Erythroblast (primary cell): ENCODE measurements around the gene D2HGDH.

Source experiments
- GATA1 ChIP-seq: IDR thresholded peaks from 2 replicates; pipeline ENCODE4 v1.6.1; 2011; ENCODE audit warnings: low read depth, mild to moderate bottlenecking, control low read depth, low read length, moderate library complexity
- POLR2A ChIP-seq: IDR thresholded peaks from 2 replicates; pipeline ENCODE4 v1.6.1; 2011; ENCODE audit warnings: mild to moderate bottlenecking, low read length

DNA sequence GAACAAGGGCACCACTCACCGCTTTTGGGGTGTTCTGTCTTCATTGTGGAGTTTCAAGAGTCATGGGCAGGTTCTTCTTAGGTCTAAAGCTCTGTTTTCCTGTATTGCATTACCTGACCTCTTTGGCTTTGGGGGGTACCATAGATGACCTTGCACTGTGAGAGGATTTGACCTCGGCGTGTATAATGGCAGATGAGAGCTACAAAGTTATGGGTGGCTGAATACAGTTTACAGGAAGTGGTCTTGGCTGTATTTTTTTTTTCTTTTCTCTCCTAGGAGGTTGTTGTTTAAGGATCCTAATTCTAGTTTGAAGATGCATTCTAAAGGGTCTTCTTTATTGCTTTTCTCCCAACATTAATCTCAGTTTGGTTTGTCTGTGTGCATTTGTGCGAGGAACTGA lies 53.7 kb downstream of the D2HGDH start:
- TF ChIP-seq POLR2A (no peak), GATA1 (no peak)
